Mesodermal cell (in vitro differentiated cells): ENCODE measurements around the gene DTD1.

Experiments
- H3K27ac ChIP-seq: 2 replicates; pipeline ENCODE4 v1.7.0; 2013; ENCODE audit warnings: mild to moderate bottlenecking, low read depth, low read length, moderate library complexity; ENCODE audit not compliant: severe bottlenecking
- H3K36me3 ChIP-seq: 2 replicates; pipeline ENCODE4 v1.7.1; 2013; ENCODE audit warnings: mild to moderate bottlenecking, low read length, moderate library complexity; ENCODE audit not compliant: control insufficient read depth, insufficient read depth
- H3K4me1 ChIP-seq: one replicate; pipeline ENCODE4 v1.7.1; 2013; ENCODE audit warnings: mild to moderate bottlenecking, low read length; ENCODE audit not compliant: insufficient read depth, control insufficient read depth, poor library complexity, severe bottlenecking
- H3K4me3 ChIP-seq: 2 replicates; pipeline ENCODE4 v1.7.0; 2013; ENCODE audit warnings: low read length, control low read depth, mild to moderate bottlenecking; ENCODE audit not compliant: insufficient read depth, poor library complexity, severe bottlenecking; ENCODE audit errors: extremely low read depth
- H3K9me3 ChIP-seq: 2 replicates; pipeline ENCODE4 v1.7.1; 2013; ENCODE audit warnings: mild to moderate bottlenecking, low read length, moderate library complexity; ENCODE audit not compliant: control insufficient read depth
- WGBS, 2 experiments: methylation state at CpG; one replicate each; pipeline ENCODE4 v1.1.5; 2013; ENCODE audit warnings: missing lambda C conversion rate in 2 of 2; ENCODE audit not compliant: insufficient coverage in 2 of 2; 5-methylcytosine and 5-hydroxymethylcytosine counted together

DTD1 gene

GRCh38 chr20:18813483-18813882 lies 225.6 kb downstream of the DTD1 start, which contains the start of gene SCP2D1:
Gene SCP2D1 (plus strand): TSS chr20:18813783. CDS start chr20:18813816, 33 bp downstream.
- no peaks in the 10 kb centered on the region for H3K36me3 ChIP-seq
- no peak within 1 kb of the TSS for H3K27ac ChIP-seq
- no peaks in the 10 kb centered on the region for H3K9me3 ChIP-seq
- H3K4me1 ChIP-seq, result no peaks in the 10 kb centered on the region
- 78% methylated on average over 1 to 3 of the region's 3 CpGs for WGBS, 2 experiments
- H3K4me3 ChIP-seq, result no peak within 1 kb of the TSS

- WGBS, 2 experiments, result 89 to 100% methylated on average over 2 to 4 of the region's 6 CpGs
- Histone ChIP-seq H3K36me3 (no peaks in the 10 kb centered on the region), H3K4me3 (no peak overlapping the region), H3K9me3 (no peaks in the 10 kb centered on the region), H3K4me1 (no peaks in the 10 kb centered on the region), H3K27ac (no peak overlapping the region)
Observed at GRCh38 chr20:18815194-18815942, 227.5 kb downstream of the DTD1 start.
